Right lung (tissue), 5 donors: Measurements from ENCODE around the gene SLC6A15. TPM values are rescaled to one million over a fixed set of nuclear protein-coding genes. Genes with fewer than 3 reads are reported as not detected.

Experiments
- polyA plus RNA-seq, 5 donors: library from polyadenylated mRNA; unstranded; fragments of 120-200 nt; gene quantifications; one replicate each; pipeline versions ENCODE4 v1.2.1 to v1.2.3, GENCODE V29; 2013; ENCODE audit warnings: inconsistent platforms in 1 of 5, low replicate concordance in 1 of 5; ENCODE audit not compliant: insufficient read length in 5 of 5, insufficient read depth in 1 of 5

Gene SLC6A15
- polyA plus RNA-seq, 5 donors, result 0.26 to 0.54 (median 0.31) TPM

Other genes starting within 250 kb of the SLC6A15 start
- gene TSPAN19, start 123.5 kb upstream of the SLC6A15 start, polyA plus RNA-seq, result 1 to 10 TPM in 4 of 5 donors, under 1 TPM in 1; 0.38 to 2.9 (median 1.8) TPM
- gene LRRIQ1, start 123.6 kb upstream of the SLC6A15 start, polyA plus RNA-seq, result 10 to 100 TPM in 3 of 5 donors, 1 to 10 TPM in 2; 8.6 to 13.8 (median 10.6) TPM